Retinal pigment epithelial cell (primary cell): ENCODE results near the gene CFAP77.

Experiments used
- DNase-seq: peaks from one replicate; pipeline ENCODE4 v3.0.0-alpha.2; 2010; ENCODE audit warnings: low read depth
- H3K4me3 ChIP-seq: 2 replicates; pipeline ENCODE4 v1.5.1; 2011; ENCODE audit warnings: mild to moderate bottlenecking, low read length, control low read depth, moderate library complexity
- TF ChIP-seq, protein P1 (sequence below): conservative IDR thresholded peaks from 2 replicates; pipeline ENCODE4 v1.5.1; 2011; ENCODE audit warnings: low read depth, low read length, control low read depth, inconsistent platforms

CFAP77 gene

DNA sequence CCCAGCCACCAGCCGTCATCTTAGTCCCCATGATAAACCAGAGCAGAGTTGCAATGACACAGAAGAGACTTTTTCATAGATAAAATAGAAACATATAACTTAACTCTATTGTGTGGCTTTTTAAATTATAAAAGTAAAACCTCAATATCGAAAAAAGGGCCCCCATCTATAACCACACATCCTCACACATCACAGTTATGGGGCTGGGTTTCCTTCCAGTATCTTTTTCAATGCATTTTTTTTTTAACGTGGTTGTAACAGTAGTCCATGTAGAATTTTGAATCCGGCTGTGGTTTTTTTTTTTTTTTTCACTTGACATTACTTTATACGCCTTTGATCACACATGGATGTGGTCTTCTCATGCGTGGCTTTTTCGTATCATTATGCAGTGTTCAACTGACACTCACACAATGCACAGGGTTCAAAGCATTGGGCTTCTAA, 77.4 kb downstream of the CFAP77 start:
- H3K4me3 ChIP-seq: no peak overlapping the region
- TF ChIP-seq, protein P1, sequence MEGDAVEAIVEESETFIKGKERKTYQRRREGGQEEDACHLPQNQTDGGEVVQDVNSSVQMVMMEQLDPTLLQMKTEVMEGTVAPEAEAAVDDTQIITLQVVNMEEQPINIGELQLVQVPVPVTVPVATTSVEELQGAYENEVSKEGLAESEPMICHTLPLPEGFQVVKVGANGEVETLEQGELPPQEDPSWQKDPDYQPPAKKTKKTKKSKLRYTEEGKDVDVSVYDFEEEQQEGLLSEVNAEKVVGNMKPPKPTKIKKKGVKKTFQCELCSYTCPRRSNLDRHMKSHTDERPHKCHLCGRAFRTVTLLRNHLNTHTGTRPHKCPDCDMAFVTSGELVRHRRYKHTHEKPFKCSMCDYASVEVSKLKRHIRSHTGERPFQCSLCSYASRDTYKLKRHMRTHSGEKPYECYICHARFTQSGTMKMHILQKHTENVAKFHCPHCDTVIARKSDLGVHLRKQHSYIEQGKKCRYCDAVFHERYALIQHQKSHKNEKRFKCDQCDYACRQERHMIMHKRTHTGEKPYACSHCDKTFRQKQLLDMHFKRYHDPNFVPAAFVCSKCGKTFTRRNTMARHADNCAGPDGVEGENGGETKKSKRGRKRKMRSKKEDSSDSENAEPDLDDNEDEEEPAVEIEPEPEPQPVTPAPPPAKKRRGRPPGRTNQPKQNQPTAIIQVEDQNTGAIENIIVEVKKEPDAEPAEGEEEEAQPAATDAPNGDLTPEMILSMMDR: no peak
- no peak for DNase-seq

DNA sequence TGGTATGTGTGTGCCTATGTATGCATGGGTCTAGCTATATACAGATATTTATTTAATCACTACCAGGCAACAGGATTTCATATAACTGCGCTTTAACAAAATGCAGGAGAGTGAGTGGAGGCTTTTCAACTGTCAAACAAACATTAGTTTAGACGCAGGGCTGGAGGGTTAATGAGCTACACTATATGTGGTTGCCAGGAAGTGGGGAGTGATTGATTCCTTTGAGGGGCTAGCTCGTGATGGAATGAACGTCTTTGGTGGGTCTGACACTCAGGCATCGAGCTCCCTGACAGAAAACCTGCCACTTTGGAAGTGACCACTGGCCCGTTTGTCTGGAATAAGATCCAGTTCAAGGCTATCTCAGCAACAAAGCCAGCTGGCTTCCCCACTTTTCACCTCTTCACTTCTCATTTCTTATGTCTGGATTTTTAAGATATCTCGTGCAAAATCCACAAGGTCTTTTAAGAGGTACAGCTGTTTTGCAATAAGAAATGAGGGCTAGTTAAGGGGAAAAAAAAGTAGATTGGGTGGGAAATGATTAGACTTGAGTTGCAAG, 78.0 kb downstream of the CFAP77 start:
- no peak for DNase-seq
- H3K4me3 ChIP-seq: no peak overlapping the region
- TF ChIP-seq, protein P1: no peak

DNA sequence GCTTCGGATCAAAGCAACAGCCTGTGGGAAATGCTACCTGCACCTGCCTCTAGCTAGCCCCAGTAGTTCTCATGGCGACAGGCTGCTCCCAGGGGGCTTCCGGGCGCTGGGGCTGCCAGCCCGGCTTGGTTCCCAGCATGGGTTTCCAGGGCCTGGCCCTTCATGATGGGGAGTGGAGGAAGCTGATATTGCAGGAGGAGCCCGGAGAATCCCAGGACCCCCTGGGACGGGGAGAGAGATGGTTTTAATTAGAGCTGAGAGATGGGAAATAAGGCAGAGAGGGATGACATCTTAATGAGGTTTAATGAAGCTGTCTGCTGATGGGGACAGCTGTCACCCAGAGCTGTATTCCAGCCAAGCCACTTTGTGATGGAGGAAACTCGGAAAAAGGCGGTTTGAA, 78.6 kb downstream of the CFAP77 start:
- TF ChIP-seq, protein P1: no peak
- H3K4me3 ChIP-seq: no peak overlapping the region
- no peak for DNase-seq

DNA sequence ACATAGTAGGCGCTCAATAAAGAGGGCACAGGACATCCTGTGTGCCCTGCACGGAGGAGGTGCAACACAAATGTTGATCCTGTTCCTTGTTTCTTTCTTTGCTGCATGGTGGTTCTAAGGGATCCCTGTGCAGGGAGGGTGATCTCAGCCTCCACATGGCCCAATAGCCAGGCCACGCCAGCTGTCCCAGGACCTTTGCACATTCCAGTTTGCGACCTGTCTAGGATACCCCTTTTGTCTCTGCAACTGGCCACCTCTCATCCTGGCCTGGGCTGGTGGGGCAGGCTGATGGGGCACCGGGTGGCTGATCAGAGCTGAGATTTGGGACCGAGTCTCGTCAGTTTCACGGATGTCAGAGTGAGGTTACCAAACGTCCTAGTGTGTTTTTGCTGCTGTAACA, 79.5 kb downstream of the CFAP77 start:
- no peak overlapping the region for H3K4me3 ChIP-seq
- DNase-seq: no peak
- TF ChIP-seq, protein P1: no peak

DNA sequence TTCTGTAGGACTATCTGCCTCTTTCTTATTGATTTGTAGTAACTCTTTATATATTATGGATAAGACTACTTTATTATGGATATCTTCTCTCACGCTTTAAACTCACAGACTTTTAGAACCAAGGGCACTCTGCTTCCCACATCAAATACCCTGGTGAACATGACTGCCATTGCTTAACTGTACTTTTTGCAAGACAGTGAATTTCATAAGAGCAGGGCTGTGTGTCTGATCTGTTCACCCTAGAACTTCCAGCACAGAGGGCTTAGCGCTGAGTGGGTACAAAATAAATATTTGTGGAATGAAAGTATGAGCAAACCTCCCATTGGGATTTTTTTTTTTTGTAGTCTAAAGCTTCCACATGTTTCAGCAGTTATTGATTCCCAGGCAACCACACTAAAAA, 84.8 kb downstream of the CFAP77 start:
- TF ChIP-seq, protein P1: no peak
- no peak overlapping the region for H3K4me3 ChIP-seq
- DNase-seq: no peak

DNA sequence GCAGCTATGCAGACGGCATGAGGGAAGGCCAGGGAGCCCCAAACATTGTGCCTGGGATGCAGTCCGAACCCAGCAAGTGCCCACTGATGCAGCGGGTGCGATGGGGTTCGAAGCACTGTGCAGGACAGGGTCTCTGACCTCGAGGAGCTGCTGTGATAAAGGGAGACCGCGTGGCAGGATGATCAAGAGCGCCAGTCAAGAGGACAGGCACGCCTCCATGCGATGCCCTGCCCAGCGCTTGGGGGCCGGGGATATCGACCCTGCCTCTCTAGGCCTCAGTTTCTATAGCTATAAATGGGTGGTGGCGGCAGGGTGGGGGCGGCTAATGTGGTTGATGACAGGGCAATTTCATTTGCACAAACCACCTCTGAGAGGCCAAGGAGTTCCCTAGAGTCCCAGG, 87.7 kb downstream of the CFAP77 start:
- H3K4me3 ChIP-seq: no peak overlapping the region
- TF ChIP-seq, protein P1: no peak
- DNase-seq: no peak

DNA sequence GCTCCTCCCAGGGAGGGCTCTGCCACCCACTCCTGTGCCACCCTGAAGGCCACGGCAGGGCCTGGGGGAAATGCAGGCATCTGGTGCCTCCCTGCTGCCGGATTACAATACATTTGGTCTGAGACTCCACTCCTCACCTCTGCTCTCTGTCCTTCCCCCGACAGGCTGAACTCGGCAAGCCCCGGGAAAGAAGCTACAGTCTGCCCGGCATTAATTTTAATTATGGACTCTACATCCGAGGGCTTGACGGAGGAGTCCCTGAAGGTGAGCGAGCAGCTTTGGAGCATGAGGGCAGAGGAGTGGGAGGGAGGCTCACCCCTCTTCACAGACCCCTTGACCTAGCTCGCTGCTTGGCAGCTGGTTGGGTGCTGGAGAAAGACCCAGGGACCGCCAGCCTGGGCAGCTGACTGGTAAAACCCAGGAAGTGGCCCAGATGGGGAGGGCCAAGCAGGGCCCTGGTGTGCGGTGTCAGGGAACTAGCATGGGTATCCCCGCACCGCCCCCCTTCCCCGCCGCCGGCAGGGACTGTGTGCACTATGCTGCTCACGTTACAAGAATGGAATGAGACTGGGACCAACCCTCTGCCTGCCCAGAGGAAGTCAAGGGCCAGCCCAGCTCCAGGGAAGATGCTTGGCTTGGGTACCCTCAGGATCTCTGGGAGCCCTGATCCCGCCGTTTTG, 88.7 kb downstream of the CFAP77 start:
- no peak for DNase-seq
- no peak overlapping the region for H3K4me3 ChIP-seq
- TF ChIP-seq, protein P1: no peak
